Peyer's patch (tissue), 4 donors: Measurements from ENCODE around the gene AGPAT1.

ENCODE experiments used
- POLR2A ChIP-seq, 2 donors: fragments of 450-650 bp; IDR thresholded peaks; one replicate each; pipeline ENCODE4 v1.5.1; 2017; ENCODE audit warnings: antibody characterized with exemption in 2 of 2, mild to moderate bottlenecking in 2 of 2, moderate library complexity in 2 of 2
- TF ChIP-seq, protein P1 (sequence below), 6 experiments: fragments of 450-650 bp in 4 of 6; fragments of 200-600 bp in 2 of 6; sonication (generic) in 1 of 6; IDR thresholded peaks; one replicate each; pipeline ENCODE4 v1.5.1; 2017 to 2019; ENCODE audit warnings: antibody characterized with exemption in 6 of 6, mild to moderate bottlenecking in 3 of 6, moderate library complexity in 1 of 6

DNA sequence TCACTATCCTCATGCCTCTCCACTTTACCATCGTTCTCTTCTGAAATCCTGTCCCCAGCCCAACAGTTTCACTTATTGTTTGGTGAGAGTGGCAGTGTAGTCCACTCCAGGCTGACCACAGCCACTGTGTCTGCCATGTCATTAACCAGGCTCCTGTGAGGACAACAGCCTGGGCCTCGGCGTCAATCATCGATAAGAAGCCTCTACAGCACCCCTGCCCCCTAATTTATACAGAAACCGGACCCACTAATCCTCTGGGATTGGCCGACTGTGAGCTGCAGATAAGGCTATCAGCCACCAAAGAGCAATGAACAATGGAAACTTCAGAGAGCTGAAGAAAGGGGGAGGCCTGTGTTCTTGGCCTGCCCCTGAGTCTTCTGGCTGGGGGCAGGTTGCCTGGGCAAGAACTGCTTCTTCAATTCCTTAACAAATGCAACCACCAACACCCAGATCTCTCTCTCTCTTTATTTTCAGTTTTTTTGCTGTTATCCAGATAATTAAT is 8.1 kb downstream of the AGPAT1 start:
- TF ChIP-seq, protein P1, sequence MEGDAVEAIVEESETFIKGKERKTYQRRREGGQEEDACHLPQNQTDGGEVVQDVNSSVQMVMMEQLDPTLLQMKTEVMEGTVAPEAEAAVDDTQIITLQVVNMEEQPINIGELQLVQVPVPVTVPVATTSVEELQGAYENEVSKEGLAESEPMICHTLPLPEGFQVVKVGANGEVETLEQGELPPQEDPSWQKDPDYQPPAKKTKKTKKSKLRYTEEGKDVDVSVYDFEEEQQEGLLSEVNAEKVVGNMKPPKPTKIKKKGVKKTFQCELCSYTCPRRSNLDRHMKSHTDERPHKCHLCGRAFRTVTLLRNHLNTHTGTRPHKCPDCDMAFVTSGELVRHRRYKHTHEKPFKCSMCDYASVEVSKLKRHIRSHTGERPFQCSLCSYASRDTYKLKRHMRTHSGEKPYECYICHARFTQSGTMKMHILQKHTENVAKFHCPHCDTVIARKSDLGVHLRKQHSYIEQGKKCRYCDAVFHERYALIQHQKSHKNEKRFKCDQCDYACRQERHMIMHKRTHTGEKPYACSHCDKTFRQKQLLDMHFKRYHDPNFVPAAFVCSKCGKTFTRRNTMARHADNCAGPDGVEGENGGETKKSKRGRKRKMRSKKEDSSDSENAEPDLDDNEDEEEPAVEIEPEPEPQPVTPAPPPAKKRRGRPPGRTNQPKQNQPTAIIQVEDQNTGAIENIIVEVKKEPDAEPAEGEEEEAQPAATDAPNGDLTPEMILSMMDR (IDR thresholded peaks at IDR 0.05): no peak
- TF ChIP-seq POLR2A (IDR thresholded peaks at IDR 0.05): no peak
